H1 (cell line): ENCODE results near the gene TMEM14B.

Experiments
- ASH2L ChIP-seq: fragments of 200-600, 300-600 bp; sonication (generic); IDR thresholded peaks from one replicate; pipeline ENCODE4 v1.7.1; 2017; ENCODE audit warnings: low read length
- BACH1 ChIP-seq: IDR thresholded peaks from 2 replicates; pipeline ENCODE4 v1.6.1; 2012; ENCODE audit warnings: low read length, improper control_type of control experiment
- CHD2 ChIP-seq: IDR thresholded peaks from 2 replicates; pipeline ENCODE4 v1.6.1; 2012; ENCODE audit warnings: low read length, improper control_type of control experiment
- CTCF ChIP-seq, 3 experiments: IDR thresholded peaks; 1 replicate in 2 of 3; 2 replicates in 1 of 3; pipeline versions ENCODE4 v1.5.1 to v1.6.1; 2011; ENCODE audit warnings: low read length in 3 of 3, mild to moderate bottlenecking in 3 of 3, inconsistent platforms in 2 of 3, low read depth in 1 of 3, moderate library complexity in 1 of 3; ENCODE audit not compliant: insufficient read depth in 1 of 3; ENCODE audit errors: control extremely low read depth in 1 of 3
- EP300 ChIP-seq, 2 experiments: IDR thresholded peaks; 1 replicate in 1 of 2; 2 replicates in 1 of 2; pipeline ENCODE4 v1.6.1; 2011 to 2012; ENCODE audit warnings: low read depth in 2 of 2, low read length in 2 of 2, mild to moderate bottlenecking in 2 of 2, borderline replicate concordance in 1 of 2, inconsistent platforms in 1 of 2, moderate library complexity in 1 of 2
- EZH2 ChIP-seq: fragments of 200-600 bp; sonication (generic); IDR thresholded peaks from 2 replicates; pipeline ENCODE4 v1.7.1; 2012; ENCODE audit warnings: low read depth, mild to moderate bottlenecking, moderate library complexity, low read length, inconsistent platforms; ENCODE audit not compliant: severe bottlenecking
- JUND ChIP-seq: IDR thresholded peaks from 2 replicates; pipeline ENCODE4 v1.6.1; 2011; ENCODE audit warnings: mild to moderate bottlenecking, improper control_type of control experiment, low read length
- NANOG ChIP-seq: IDR thresholded peaks from 2 replicates; pipeline ENCODE4 v1.6.1; 2011; ENCODE audit warnings: low read length, low read depth, mild to moderate bottlenecking, inconsistent platforms; ENCODE audit not compliant: insufficient read depth, poor library complexity, severe bottlenecking
- POLR2A ChIP-seq, 2 experiments: IDR thresholded peaks; 1 replicate in 1 of 2; 2 replicates in 1 of 2; pipeline ENCODE4 v1.6.1; 2011; ENCODE audit warnings: low read depth in 2 of 2, low read length in 2 of 2, mild to moderate bottlenecking in 2 of 2; ENCODE audit errors: control extremely low read depth in 1 of 2

- no peak for TF ChIP-seq NANOG
- TF ChIP-seq CHD2 = no peak
- TF ChIP-seq BACH1 = no peak
- TF ChIP-seq CTCF (IDR thresholded peaks at IDR 0.05; ENCODE audit: control extremely low read depth in 1 of 3, insufficient read depth in 1 of 3, low read depth in 1 of 3, low read length in 3 of 3) = no peak
- TF ChIP-seq ASH2L = no peak
- no peak for TF ChIP-seq JUND
- TF ChIP-seq POLR2A (IDR thresholded peaks at IDR 0.05; ENCODE audit: control extremely low read depth in 1 of 2, low read depth in 2 of 2, low read length in 2 of 2) = no peak
- no peak for TF ChIP-seq EP300 (IDR thresholded peaks at IDR 0.05; ENCODE audit: borderline replicate concordance in 1 of 2, low read depth in 2 of 2, low read length in 2 of 2)
- TF ChIP-seq EZH2 = no peak
Measured at GRCh38 chr6:10800810-10801209, 53.2 kb downstream of the TMEM14B start.
